Stimulated activated effector memory CD8-positive, alpha-beta T cell treated with anti-CD3 and anti-CD28 coated beads, Interleukin-12 subunit alpha, Interleukin-12 subunit beta, amount 100 ng/mL, for 72 hours (primary cell): Measurements from ENCODE around the gene WRAP53.

Source experiments
- ATAC-seq: fragments of 150-1000 bp; cut with Tn5 transposase; 2 replicates; pipeline ENCODE4 v1.10.0; 2021
- DNase-seq, 2 donors: peaks; one replicate each; pipeline ENCODE4 v3.0.0; 2021 to 2022; ENCODE audit warnings: low spot score in 2 of 2
- H3K27ac Mint-ChIP-seq: one replicate; pipeline ENCODE4 v1.8.0; 2022; ENCODE audit warnings: mild to moderate bottlenecking, mixed read lengths
- H3K36me3 Mint-ChIP-seq: one replicate; pipeline ENCODE4 v1.8.0; 2022; ENCODE audit warnings: mild to moderate bottlenecking, mixed read lengths
- H3K4me1 Mint-ChIP-seq: one replicate; pipeline ENCODE4 v1.8.0; 2022; ENCODE audit warnings: mixed read lengths
- H3K4me3 Mint-ChIP-seq: one replicate; pipeline ENCODE4 v1.8.0; 2022; ENCODE audit warnings: mild to moderate bottlenecking, mixed read lengths
- H3K9me3 Mint-ChIP-seq: one replicate; pipeline ENCODE4 v1.8.0; 2022; ENCODE audit warnings: mixed read lengths

WRAP53 gene

DNA sequence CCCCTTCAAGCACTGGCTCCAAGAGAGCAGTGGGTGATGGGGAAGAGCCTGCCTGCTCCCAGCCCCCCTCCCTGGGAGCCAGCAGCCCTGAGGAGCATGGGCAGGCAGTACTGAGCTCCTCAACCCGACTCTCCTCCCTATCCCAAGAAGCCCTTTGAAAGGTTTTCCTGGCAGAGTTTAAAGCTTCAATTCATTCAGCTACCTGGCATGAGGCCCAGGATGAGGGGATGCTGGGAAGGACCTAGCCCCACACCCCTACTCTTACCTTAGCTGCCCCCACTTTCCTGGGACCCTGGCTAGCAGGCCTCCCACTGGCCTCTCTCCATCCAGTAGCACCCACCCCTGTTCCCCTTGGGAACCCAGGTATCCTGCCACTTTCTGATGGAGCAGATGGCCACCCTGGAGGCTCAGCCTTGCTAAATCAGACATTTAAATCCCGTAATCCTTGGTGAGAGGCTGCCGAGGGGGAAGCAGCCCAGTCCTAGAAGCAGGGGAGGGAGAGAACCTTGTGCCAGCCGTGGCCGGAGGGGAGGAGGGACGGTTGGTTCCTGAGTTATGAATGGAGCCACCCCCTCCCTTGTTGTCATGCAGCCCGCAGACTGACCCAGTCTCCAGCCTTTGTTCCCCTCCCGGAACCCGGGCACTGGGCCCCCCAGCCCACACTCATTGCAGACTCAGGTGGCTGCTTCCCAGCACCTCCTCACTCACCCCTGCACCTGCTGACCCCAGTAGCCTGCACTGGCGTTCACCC, 20.4 kb upstream of the WRAP53 start:
- Mint-ChIP-seq H3K4me1 (no peaks in the 10 kb centered on the region), H3K27ac (peak overlapping the region; percentile 85), H3K9me3 (no peaks in the 10 kb centered on the region), H3K4me3 (no peak overlapping the region), H3K36me3 (peaks cover 78% of the 10 kb centered on the region)
- ATAC-seq (no peak), DNase-seq (no peak)

DNA sequence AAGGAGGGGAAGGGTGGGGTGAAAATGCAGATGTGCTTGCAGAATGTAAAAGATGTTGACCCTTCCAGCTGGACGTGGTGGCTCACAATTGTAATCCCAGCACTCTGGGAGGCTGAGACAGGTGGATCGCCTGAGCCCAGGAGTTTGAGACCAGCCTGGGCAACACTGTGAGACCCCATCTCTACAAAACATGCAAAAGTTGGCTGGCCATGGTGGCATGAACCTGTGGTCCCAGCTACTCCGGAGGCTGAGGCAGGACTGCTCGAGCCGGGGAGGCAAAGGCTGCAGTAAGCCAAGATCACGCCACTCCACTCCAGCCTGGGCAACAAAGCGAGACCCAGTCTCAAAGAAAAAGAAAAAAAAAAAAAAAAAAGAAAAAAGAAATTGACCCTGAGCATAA, 19.8 kb upstream of the WRAP53 start:
- Mint-ChIP-seq H3K4me1 (no peaks in the 10 kb centered on the region), H3K4me3 (no peak overlapping the region), H3K27ac (no peak overlapping the region), H3K9me3 (no peaks in the 10 kb centered on the region), H3K36me3 (peaks cover 85% of the 10 kb centered on the region)
- DNase-seq, result no peak
- ATAC-seq, result no peak

DNA sequence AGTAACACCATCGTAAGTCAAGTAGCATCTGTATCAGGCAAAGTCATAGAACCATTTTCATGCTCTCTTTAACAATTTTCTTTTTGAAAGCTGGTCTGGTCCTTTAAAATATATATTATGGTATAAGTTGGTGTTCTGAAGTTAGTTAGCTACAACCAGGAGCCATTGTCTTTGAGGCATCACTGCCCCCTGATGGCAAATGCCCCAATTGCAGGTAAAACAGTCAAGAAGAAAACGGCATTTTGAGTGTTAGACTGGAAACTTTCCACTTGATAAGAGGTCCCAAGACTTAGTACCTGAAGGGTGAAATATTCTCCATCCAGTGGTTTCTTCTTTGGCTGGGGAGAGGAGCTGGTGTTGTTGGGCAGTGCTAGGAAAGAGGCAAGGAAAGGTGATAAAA, 15.0 kb upstream of the WRAP53 start:
- Mint-ChIP-seq H3K36me3 (peaks cover 89% of the 10 kb centered on the region), H3K9me3 (peaks cover 4% of the 10 kb centered on the region), H3K27ac (no peak overlapping the region), H3K4me3 (no peak overlapping the region), H3K4me1 (peaks cover 8% of the 10 kb centered on the region)
- DNase-seq, result peak in 1 of 2 donors; percentile 71
- ATAC-seq, result no peak

DNA sequence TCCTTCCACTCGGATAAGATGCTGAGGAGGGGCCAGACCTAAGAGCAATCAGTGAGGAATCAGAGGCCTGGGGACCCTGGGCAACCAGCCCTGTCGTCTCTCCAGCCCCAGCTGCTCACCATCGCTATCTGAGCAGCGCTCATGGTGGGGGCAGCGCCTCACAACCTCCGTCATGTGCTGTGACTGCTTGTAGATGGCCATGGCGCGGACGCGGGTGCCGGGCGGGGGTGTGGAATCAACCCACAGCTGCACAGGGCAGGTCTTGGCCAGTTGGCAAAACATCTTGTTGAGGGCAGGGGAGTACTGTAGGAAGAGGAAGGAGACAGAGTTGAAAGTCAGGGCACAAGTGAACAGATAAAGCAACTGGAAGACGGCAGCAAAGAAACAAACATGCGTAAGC, 13.3 kb upstream of the WRAP53 start:
- peaks cover 72% of the 10 kb centered on the region for H3K36me3 Mint-ChIP-seq
- no peak overlapping the region for H3K4me3 Mint-ChIP-seq
- DNase-seq (no peak), ATAC-seq (no peak)
- H3K4me1 Mint-ChIP-seq, result peaks cover 8% of the 10 kb centered on the region
- peaks cover 4% of the 10 kb centered on the region for H3K9me3 Mint-ChIP-seq
- no peak overlapping the region for H3K27ac Mint-ChIP-seq

DNA sequence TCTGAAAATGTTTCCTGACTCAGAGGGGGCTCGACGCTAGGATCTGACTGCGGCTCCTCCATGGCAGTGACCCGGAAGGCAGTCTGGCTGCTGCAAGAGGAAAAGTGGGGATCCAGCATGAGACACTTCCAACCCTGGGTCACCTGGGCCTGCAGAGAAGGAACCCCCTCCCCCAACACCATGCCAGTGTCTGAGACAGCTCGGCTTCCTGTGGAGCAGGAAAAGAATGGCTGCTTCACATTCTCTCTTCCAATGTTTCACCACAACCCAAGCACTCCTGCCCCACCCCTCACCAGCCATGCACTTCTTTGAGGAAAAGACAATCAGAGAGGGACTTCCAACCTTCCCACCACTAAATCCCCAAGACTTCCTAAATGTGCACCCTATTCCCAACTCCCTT, 11.7 kb upstream of the WRAP53 start:
- peaks cover 4% of the 10 kb centered on the region for H3K9me3 Mint-ChIP-seq
- H3K4me3 Mint-ChIP-seq, result no peak overlapping the region
- H3K4me1 Mint-ChIP-seq, result peaks cover 8% of the 10 kb centered on the region
- peak overlapping the region; percentile 26 for H3K27ac Mint-ChIP-seq
- DNase-seq (no peak), ATAC-seq (no peak)
- peaks cover 66% of the 10 kb centered on the region for H3K36me3 Mint-ChIP-seq

DNA sequence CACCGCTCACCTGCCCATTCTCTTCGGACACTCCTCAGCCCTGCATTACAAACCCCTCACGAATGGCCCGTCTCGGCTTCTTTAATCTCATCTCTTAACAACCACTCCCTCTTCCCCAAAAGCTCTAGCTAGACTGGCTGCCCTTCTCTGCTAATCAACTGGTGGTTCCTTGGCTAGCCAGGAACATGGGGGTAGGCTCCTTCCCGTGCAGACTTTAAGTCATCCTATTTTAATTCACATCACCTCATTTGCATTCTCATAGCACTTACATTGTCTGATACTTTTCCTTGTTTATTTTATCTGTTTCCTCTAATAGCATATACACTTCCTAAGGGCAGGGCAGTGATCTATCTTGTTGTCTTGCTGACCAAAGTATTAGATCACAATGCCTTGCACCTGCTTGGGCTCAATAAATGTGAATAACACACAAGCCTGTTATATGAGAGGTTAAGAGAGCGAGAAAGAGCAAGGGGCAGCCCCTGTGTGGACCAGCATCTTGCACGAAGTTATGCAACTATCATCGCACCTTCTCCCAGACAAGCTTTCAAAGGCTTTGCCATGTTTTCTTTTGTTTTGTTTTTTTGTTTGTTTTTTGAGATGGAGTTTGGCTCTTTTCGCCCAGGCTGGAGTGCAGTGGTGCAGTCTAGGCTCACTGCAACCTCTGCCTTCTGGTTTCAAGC, 10.7 kb upstream of the WRAP53 start:
- Mint-ChIP-seq H3K4me1 (peaks cover 8% of the 10 kb centered on the region), H3K9me3 (peaks cover 4% of the 10 kb centered on the region), H3K36me3 (peaks cover 66% of the 10 kb centered on the region), H3K27ac (no peak overlapping the region), H3K4me3 (no peak overlapping the region)
- DNase-seq (no peak), ATAC-seq (no peak)

DNA sequence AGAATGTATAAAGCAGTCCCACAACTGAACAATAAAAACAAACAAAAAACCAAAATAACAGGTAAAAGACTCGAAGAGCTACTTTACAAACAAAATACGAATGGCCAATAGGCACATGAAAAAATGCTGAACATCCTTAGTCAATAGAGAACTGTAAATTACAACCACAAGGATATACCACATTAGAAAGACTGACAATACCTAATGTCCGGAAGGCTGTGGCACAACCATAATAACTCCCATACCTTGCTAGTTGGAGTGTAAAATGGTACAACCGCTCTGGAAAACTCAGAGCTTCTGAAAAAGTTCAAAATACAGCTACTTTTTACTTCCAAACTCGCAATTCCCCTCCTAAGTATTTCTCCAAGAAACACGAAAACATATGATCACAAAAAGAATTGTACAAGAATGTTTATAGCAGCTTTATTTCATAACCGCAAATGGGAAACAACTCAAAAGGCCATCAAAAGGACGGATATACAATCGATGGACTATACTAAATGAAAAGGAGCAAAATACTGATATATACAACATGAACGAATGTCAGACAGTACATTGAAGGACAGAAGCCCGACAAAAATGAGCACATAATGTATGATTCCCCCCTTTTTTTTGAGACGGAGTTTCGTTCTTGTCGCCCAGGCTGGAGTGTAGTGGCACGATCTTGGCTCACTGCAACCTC, 3.3 kb upstream of the WRAP53 start:
- Mint-ChIP-seq H3K4me3 (peak overlapping the region; percentile 96), H3K4me1 (peaks cover 41% of the 10 kb centered on the region), H3K36me3 (peaks cover 81% of the 10 kb centered on the region), H3K27ac (peak overlapping the region; percentile 99), H3K9me3 (no peaks in the 10 kb centered on the region)
- DNase-seq (no peak), ATAC-seq (no peak)

DNA sequence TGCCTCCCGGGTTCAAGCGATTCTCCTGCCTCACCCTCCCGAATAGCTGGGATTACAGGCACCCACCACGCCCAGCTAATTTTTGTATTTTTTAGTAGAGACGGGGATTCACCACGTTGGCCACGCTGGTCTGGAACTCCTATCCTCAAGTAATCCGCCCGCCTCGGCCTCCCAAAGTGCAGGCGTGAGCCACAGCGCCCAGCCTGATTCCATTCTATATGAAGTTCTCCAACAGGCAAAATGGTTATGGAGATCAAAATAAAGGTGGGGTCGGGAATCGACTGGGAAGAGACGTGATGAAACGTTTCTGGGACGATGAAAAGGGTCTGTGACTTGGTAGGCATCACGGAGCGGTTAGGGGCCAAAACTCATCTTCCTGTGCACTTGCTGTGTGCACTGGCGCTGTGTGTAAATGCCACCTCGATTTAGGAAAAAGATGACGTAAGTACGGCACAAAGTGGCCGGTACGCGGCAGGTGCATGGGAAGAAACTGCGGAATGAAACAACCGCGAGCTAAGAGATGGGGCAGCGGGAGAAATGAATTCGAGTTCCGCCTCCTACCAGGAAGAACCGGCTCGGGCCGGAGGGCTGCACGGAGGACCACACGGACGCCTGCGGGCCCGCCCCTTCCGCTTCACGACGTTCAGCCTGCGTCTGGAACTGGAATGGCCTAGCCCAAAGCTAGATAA, 2.6 kb upstream of the WRAP53 start:
- DNase-seq (peak; percentile 71 to 90), ATAC-seq (peak; percentile 81)
- Mint-ChIP-seq H3K4me3 (peak overlapping the region; percentile 96), H3K9me3 (no peaks in the 10 kb centered on the region), H3K36me3 (peaks cover 86% of the 10 kb centered on the region), H3K27ac (peak overlapping the region; percentile 99), H3K4me1 (peaks cover 45% of the 10 kb centered on the region)

DNA sequence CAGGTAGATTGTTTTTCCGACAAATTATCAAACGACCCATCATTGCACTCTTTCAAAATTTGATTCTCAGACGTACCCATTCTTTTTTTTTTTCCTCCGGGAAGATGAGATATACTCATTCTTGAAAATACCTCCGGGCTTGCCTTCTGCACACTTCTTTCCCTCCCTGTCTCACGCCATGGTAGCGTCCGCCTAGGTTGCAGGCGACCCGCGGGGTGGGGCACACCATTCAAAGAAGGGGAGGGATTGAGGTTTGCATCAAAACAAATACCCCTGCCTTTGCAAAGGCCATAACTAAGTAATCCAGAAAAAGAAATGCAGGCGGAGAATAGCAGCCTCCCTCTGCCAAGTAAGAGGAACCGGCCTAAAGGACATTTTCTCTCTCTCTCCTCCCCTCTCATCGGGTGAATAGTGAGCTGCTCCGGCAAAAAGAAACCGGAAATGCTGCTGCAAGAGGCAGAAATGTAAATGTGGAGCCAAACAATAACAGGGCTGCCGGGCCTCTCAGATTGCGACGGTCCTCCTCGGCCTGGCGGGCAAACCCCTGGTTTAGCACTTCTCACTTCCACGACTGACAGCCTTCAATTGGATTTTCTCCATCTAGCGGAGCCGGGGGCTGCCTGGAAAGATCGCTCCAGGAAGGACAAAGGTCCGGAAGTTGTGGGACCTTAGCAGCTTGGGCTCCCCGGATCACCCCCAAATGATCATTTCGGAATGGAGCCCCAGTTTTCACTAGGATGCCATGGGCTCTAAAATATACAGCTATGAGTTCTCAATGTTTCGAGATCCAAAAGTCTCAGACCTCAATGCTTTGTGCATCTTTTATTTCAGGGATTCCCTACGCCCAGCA, 1.8 kb upstream of the WRAP53 start:
- DNase-seq (peak; percentile 66 to 90), ATAC-seq (peak; percentile 67)
- Mint-ChIP-seq H3K36me3 (peaks cover 86% of the 10 kb centered on the region), H3K4me1 (peaks cover 45% of the 10 kb centered on the region), H3K27ac (peak overlapping the region; percentile 99), H3K4me3 (peak overlapping the region; percentile 96), H3K9me3 (no peaks in the 10 kb centered on the region)

DNA sequence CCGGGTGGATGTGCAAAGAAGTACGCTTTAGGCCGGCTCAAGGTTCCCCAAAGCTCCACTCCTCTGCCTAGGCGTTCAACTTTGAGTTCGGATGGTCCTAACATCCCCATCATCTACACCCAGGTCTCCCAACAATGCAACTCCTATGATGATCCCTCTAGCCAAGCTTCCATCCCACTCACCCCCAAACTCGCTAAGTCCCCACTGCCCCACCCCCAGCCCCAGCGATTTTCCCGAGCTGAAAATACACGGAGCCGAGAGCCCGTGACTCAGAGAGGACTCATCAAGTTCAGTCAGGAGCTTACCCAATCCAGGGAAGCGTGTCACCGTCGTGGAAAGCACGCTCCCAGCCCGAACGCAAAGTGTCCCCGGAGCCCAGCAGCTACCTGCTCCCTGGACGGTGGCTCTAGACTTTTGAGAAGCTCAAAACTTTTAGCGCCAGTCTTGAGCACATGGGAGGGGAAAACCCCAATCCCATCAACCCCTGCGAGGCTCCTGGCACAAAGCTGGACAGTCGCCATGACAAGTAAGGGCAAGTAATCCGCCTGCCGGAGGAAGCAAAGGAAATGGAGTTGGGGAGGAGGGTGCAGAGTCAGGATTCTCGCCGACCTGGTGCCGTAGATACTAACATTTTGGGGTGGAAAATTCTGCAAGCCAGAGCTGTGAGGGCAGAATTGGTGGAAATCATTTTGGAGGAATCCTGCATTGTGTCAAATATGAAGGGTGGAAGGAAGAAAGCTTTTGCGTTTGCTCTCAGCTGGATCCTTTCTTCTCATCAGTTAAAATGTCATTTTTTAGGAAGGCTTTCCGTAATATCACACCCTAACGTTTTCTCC, 987 bp upstream of the WRAP53 start, which contains the start of gene TP53:
Gene TP53, minus strand, starts transcription at position 419 of the 836 bp plus-strand sequence. CDS start 10,896 bp downstream, outside the sequence.
- Mint-ChIP-seq H3K4me1 (peaks cover 45% of the 10 kb centered on the region), H3K36me3 (peaks cover 86% of the 10 kb centered on the region), H3K27ac (peak within 1 kb of the TSS; percentile 99), H3K9me3 (no peaks in the 10 kb centered on the region), H3K4me3 (peak within 1 kb of the TSS; percentile 96)
- peak; percentile 62 for ATAC-seq
- peak; percentile 72 to 94 for DNase-seq

DNA sequence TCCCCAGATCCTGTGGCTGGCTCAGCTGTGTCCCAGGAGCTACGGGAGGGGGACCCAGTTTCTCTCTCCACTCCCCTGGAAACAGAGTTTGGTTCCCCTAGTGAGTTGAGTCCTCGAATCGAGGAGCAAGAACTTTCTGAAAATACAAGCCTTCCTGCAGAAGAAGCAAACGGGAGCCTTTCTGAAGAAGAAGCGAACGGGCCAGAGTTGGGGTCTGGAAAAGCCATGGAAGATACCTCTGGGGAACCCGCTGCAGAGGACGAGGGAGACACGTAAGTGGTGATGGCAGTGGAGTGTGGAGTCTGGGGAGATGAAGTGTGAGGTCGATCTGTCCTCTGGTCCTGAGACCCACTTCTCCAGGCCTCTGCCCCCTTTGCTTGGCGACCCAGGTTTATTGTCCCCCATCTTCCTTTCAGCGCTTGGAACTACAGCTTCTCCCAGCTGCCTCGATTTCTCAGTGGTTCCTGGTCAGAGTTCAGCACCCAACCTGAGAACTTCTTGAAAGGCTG, 585 bp downstream of the WRAP53 start:
- peaks cover 41% of the 10 kb centered on the region for H3K4me1 Mint-ChIP-seq
- H3K4me3 Mint-ChIP-seq, result peak overlapping the region; percentile 96
- H3K9me3 Mint-ChIP-seq, result no peaks in the 10 kb centered on the region
- H3K36me3 Mint-ChIP-seq, result peaks cover 86% of the 10 kb centered on the region
- ATAC-seq, result no peak
- no peak for DNase-seq
- peak overlapping the region; percentile 99 for H3K27ac Mint-ChIP-seq

DNA sequence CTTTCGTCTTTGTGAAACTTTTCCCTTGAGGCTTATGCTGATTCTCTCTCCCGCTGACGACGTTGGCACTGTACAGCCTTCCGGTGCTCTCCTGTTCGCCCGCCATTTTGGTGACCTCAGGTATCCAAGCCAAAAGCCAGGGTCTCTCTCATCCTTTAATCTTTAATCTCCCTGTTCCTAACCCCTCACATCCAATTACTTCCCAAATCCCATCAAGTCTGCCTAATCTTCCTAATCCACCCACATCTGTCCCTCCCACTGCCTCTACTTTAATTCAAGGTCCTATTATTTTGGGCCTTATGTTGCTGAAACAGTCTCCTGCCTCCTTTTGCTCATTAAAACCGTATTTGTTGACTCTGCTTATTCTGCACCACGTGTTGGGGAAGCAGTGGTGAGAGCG, 7.3 kb downstream of the WRAP53 start:
- no peak overlapping the region for H3K27ac Mint-ChIP-seq
- H3K4me1 Mint-ChIP-seq, result peaks cover 5% of the 10 kb centered on the region
- H3K4me3 Mint-ChIP-seq, result no peak overlapping the region
- peaks cover 84% of the 10 kb centered on the region for H3K36me3 Mint-ChIP-seq
- no peak for ATAC-seq
- no peaks in the 10 kb centered on the region for H3K9me3 Mint-ChIP-seq
- no peak for DNase-seq

DNA sequence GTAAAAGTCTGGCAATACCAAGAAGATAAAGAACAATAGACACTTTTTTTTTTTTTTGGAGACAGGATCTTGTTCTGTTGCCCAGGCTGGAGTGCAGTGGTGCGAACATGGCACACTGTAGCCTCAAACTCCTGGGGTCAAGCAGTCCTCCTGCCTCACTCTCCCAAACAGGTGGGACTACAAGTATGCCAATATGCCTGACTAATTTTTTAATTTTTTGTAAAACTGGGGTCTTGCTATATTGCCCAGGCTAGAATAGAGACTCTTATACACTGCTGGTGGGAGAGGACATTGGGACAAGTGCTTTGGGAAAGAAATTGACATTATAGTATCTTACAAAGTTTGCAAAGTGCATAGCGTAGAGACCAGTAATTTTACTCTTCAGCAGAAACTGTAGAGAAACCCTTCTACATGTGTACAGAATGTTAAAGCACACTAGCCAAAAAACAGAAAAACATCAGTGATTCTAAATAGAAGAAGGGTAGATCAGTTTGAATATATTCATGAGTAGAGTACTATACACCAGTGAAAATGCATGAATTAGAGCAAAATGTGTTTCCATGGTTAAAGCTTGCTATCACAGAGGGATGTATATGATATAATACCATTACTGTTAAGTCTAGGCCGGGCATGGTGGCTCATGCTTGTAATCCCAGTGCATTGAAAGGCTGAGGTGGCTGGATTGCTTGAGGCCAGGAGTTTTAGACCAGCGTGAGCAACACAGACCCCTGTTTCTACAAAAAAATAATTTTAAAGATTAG, 9.7 kb downstream of the WRAP53 start:
- peaks cover 6% of the 10 kb centered on the region for H3K4me1 Mint-ChIP-seq
- DNase-seq (no peak), ATAC-seq (no peak)
- peaks cover 79% of the 10 kb centered on the region for H3K36me3 Mint-ChIP-seq
- H3K9me3 Mint-ChIP-seq, result no peaks in the 10 kb centered on the region
- no peak overlapping the region for H3K4me3 Mint-ChIP-seq
- H3K27ac Mint-ChIP-seq, result no peak overlapping the region
